HUES48 (cell line): ENCODE measurements around the gene LRFN4.

Source experiments
- H3K27ac ChIP-seq: one replicate; pipeline ENCODE4 v1.7.0; 2013; ENCODE audit warnings: low read depth, low read length, inconsistent platforms
- H3K27me3 ChIP-seq: 2 replicates; pipeline ENCODE4 v1.6.1; 2013; ENCODE audit warnings: mild to moderate bottlenecking, low read length; ENCODE audit not compliant: control insufficient read depth, insufficient read depth
- H3K36me3 ChIP-seq: 2 replicates; pipeline ENCODE4 v1.6.1; 2013; ENCODE audit warnings: low read length; ENCODE audit not compliant: control insufficient read depth, insufficient read depth
- H3K4me1 ChIP-seq: 2 replicates; pipeline ENCODE4 v1.6.1; 2013; ENCODE audit warnings: mild to moderate bottlenecking, low read length; ENCODE audit not compliant: control insufficient read depth, insufficient read depth
- H3K4me3 ChIP-seq: 2 replicates; pipeline ENCODE4 v1.5.1; 2013; ENCODE audit warnings: mild to moderate bottlenecking, low read depth, low read length
- H3K9ac ChIP-seq: 2 replicates; pipeline ENCODE4 v1.6.1; 2013; ENCODE audit warnings: mild to moderate bottlenecking, low read depth, low read length, moderate library complexity
- H3K9me3 ChIP-seq: 2 replicates; pipeline ENCODE4 v1.6.1; 2013; ENCODE audit warnings: low read length; ENCODE audit not compliant: control insufficient read depth, insufficient read depth

Gene LRFN4

DNA sequence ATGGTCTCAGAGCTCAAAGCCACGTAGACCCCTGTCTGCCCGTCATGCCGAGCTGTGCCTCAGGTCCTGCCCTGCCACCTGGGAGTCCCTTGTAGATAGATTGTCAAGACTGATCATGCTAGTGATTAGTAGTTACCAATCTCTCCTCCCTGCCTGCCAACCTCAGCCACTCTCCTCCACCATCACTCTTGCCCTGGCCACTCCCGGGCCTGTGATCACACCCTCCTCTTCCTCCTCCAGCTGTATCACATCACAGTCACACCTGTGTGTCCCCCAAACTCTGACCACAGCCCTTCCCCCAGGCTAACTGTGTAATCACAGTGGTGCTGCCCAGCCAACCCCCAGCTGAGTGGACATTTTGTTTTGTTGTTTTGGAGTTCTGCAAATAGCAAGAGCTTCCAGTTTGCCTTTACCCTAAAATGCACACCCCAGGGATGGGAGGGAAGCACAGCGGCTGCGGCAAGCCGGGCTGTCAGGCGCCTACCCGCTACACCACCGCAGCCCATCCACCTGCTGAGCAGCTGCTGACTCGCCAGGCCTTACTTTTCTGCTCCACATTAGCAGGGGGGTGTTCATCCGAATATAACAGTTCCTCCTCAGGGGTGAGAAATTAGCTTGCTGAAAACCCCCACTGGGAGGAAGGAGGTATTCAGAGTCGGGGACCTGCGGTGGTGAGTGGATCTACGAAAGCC lies 45.8 kb downstream of the LRFN4 start:
- H3K9ac ChIP-seq, result no peak overlapping the region
- H3K36me3 ChIP-seq, result no peaks in the 10 kb centered on the region
- H3K27me3 ChIP-seq, result no peaks in the 10 kb centered on the region
- no peak overlapping the region for H3K4me3 ChIP-seq
- no peaks in the 10 kb centered on the region for H3K9me3 ChIP-seq
- H3K4me1 ChIP-seq, result peaks cover 24% of the 10 kb centered on the region
- H3K27ac ChIP-seq, result no peak overlapping the region

DNA sequence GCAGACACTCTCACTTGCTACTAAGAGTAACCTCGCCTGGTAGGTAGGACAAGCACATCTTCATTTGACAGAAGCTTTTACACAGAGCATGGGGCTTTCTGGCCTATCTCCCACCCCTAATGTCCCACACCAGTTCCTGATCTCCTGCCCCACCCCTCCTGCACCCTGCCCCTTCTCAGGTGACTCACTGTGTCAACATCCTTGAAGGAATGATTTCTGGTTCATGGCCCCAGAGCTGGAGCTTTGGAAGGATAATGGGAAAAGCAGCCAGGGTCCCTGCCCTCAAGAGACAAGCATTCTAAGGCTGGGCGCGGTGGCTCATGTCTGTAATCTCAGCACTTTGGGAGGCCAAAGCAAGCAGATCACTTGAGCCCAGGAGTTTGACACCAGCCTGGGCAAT lies 47.2 kb downstream of the LRFN4 start:
- no peak overlapping the region for H3K9ac ChIP-seq
- H3K27me3 ChIP-seq, result no peaks in the 10 kb centered on the region
- H3K36me3 ChIP-seq, result no peaks in the 10 kb centered on the region
- H3K9me3 ChIP-seq, result no peaks in the 10 kb centered on the region
- H3K4me1 ChIP-seq, result peaks cover 24% of the 10 kb centered on the region
- H3K27ac ChIP-seq, result no peak overlapping the region
- H3K4me3 ChIP-seq, result no peak overlapping the region

GRCh38 chr11:66904561-66904960 lies 47.7 kb downstream of the LRFN4 start:
- Histone ChIP-seq H3K36me3 (no peaks in the 10 kb centered on the region), H3K9ac (no peak overlapping the region), H3K27ac (no peak overlapping the region), H3K4me3 (no peak overlapping the region), H3K27me3 (no peaks in the 10 kb centered on the region), H3K9me3 (no peaks in the 10 kb centered on the region), H3K4me1 (peaks cover 24% of the 10 kb centered on the region)

GRCh38 chr11:66904981-66905521 lies 48.2 kb downstream of the LRFN4 start:
- Histone ChIP-seq H3K27me3 (no peaks in the 10 kb centered on the region), H3K4me3 (no peak overlapping the region), H3K9ac (no peak overlapping the region), H3K4me1 (peaks cover 24% of the 10 kb centered on the region), H3K9me3 (no peaks in the 10 kb centered on the region), H3K27ac (no peak overlapping the region), H3K36me3 (no peaks in the 10 kb centered on the region)

GRCh38 chr11:66905631-66906030 lies 48.8 kb downstream of the LRFN4 start:
- H3K27ac ChIP-seq, result peak overlapping the region; percentile 72

GRCh38 chr11:66906061-66906733 lies 49.3 kb downstream of the LRFN4 start:
- Histone ChIP-seq H3K4me1 (peaks cover 24% of the 10 kb centered on the region), H3K36me3 (no peaks in the 10 kb centered on the region), H3K9ac (no peak overlapping the region), H3K9me3 (no peaks in the 10 kb centered on the region), H3K27me3 (no peaks in the 10 kb centered on the region), H3K27ac (peak overlapping the region; percentile 72), H3K4me3 (no peak overlapping the region)

More at GRCh38 chr11:66905631-66906030, 48.8 kb downstream of the LRFN4 start:
- H3K27me3 ChIP-seq, result no peaks in the 10 kb centered on the region
- H3K9me3 ChIP-seq, result no peaks in the 10 kb centered on the region
- no peak overlapping the region for H3K4me3 ChIP-seq
- peaks cover 24% of the 10 kb centered on the region for H3K4me1 ChIP-seq
- H3K36me3 ChIP-seq, result no peaks in the 10 kb centered on the region
- H3K9ac ChIP-seq, result no peak overlapping the region

DNA sequence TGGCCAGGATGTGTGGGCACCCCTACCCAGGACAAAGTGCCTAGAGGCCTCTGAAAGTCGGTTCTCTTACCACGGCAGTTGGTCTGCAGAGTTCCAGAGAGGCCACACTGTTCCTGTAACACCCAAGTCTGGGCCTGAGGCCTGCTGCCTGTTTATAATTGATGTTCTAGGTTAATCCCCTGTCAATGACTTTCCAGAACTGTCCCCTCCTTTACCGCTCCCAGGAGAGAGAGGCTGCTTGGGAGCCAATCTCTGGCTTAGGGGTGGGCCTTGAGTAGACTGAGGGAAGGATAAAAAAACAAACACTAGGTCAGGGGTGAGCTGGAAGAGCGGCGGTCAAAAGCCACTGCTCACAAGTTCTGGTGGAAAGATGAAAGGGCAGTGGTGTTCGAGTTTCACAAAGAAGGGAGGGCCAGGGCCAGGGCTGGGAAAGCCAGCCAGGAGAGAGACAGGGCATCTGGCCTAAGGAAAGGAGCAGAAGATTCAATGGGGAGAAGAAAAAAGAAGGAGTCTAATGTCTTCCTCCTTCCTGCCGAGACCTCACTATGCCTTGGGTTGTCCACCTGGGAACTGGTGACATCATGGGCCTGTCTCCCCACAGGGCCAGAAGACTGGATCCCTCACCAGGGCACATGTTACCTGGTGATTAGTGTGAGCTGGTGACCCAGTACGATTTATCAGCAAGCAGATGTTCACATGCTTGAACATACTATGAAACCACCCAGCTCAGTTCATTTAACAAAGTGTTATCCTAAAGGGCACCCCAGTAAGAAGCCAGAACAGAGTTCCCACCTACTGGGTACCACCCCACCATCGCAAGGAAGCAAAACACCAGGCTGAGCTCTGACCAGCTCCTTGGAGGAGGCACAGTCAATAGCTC lies 51.1 kb downstream of the LRFN4 start:
- no peaks in the 10 kb centered on the region for H3K27me3 ChIP-seq
- H3K4me3 ChIP-seq, result no peak overlapping the region
- H3K4me1 ChIP-seq, result peaks cover 32% of the 10 kb centered on the region
- no peak overlapping the region for H3K27ac ChIP-seq
- H3K36me3 ChIP-seq, result no peaks in the 10 kb centered on the region
- no peak overlapping the region for H3K9ac ChIP-seq
- H3K9me3 ChIP-seq, result no peaks in the 10 kb centered on the region

GRCh38 chr11:66909181-66909580 lies 52.3 kb downstream of the LRFN4 start:
- Histone ChIP-seq H3K36me3 (no peaks in the 10 kb centered on the region), H3K9ac (no peak overlapping the region), H3K9me3 (no peaks in the 10 kb centered on the region), H3K27ac (no peak overlapping the region), H3K4me1 (peaks cover 31% of the 10 kb centered on the region), H3K27me3 (no peaks in the 10 kb centered on the region), H3K4me3 (no peak overlapping the region)

DNA sequence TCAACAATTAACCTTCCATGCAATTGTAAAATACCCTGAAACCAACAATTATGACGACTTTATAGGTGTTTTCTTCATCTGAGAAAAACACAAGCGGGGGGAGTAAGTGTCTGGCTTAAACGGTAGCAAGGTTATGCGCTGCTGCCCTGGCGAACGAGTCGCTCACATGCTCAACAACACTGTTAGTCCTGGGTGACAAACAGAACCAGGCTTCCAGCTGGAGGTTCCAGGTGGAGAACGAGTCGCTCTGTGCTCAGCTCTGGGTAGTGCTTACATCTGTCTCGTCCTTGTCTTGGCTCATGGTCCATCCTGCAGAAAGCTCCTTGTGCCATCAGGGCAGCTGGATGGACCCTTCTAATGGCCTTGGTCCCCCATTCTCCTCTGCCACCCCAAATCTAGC lies 53.2 kb downstream of the LRFN4 start:
- H3K27ac ChIP-seq, result no peak overlapping the region
- no peaks in the 10 kb centered on the region for H3K27me3 ChIP-seq
- H3K4me3 ChIP-seq, result no peak overlapping the region
- peaks cover 26% of the 10 kb centered on the region for H3K4me1 ChIP-seq
- no peaks in the 10 kb centered on the region for H3K9me3 ChIP-seq
- no peaks in the 10 kb centered on the region for H3K36me3 ChIP-seq
- no peak overlapping the region for H3K9ac ChIP-seq
